ENCODE data around the gene SCAF1.
A peak's percentile ranks its signal among the peaks of the same experiment; 100 is the strongest.

The SCAF1 gene

DNA sequence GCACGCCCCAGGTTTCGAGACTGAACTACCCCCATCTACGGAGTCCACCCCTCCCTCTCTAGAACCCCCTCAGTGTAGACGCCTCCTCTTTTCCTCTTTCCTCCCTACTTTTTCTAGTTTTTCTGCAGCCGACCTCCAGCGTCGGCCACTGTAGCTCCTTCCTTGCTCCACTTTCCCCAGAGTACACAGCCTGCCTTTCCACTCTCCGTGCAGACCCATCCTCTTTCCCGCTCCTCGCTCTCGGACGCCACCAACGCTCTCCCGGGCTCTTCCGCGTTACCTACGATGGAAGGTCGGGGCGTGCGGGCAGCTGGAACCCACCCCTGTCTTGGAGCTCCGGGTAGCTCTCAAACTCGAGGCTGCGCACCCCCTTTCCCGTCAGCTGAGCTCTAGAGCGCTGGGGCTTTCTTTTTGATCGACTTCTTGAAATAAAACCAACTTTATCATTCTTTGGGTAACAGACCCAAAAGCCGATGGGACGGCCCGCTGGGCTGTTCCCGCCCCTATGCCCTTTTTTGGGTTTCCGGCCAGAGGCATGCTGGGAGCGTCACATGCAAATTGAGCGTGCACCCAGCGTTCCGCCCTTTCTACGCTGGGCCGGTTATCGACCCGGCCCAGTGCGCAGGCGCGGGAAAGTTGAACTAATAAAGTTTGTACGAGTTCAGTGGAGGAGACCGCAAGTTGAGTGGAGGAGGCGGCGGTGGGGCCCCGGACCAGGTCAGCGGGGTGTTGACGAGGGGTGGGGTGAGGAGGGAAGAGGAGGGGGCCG lies 23.5 kb downstream of the SCAF1 start, which contains the start of the genes BCL2L12 and IRF3:
Gene BCL2L12 (plus strand): TSS at position 583 of the 769 bp plus-strand sequence. CDS start 760 bp downstream, outside the sequence.
Gene IRF3 (minus strand): TSS at position 507 of the 769 bp plus-strand sequence. CDS start 1,019 bp downstream, outside the sequence.
- peak; percentile 91 for DNase-seq

DNA sequence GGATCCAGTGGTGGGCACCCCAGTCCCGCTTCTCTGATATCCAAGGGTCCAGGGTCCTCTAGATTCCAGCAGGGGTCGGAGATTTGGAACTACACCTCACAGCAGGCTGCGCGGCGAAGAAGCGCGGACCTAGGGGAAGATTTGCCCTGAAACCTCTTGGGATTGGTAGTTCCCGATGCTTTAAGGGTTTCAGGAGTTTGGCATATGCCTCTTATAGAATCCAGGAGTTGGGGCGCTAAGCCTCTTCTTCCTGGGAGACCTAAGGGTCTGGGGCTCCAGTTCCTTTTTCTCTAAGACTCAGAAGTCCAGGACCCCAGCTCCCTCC lies 24.1 kb downstream of the SCAF1 start:
- DNase-seq: no peak

DNA sequence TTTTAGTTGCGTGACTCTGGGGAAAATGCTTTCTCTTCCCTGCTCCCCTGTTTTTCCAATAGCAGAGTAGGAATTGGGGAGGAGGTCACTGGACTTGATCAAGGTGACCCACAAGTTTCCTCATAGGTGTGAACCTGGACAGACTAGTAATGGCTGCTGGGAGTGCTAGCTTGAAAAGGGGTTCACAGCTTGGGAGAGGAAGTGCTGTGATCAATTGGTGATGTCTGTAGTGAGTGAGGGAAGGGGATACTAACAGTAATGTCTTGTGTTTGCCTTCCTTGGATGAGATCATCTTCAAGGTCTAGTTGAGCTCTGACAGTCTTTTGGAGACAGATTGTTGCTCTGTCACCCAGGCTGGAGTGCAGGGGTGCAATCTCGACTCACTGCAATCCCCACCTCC lies 25.5 kb downstream of the SCAF1 start:
- DNase-seq: no peak

DNA sequence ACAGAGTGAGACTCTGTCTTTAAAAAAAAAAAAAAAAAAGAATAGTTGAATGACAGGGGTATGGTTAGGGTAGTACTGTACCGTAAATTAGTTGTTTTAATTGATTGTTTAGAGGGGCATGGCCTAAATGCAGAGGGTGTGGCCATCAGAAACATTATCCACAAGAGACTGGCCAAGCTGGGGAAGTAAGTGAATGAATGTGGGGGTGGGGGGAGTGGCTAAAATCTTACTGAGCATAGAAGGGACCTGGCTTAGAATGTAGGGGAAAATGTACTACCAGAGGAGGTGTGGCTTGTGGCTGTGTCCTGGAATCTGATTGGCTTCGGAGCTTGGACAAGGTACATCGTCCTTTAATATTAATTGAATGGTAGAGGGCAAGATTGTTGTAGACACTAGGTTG lies 27.5 kb downstream of the SCAF1 start:
- no peak for DNase-seq

DNA sequence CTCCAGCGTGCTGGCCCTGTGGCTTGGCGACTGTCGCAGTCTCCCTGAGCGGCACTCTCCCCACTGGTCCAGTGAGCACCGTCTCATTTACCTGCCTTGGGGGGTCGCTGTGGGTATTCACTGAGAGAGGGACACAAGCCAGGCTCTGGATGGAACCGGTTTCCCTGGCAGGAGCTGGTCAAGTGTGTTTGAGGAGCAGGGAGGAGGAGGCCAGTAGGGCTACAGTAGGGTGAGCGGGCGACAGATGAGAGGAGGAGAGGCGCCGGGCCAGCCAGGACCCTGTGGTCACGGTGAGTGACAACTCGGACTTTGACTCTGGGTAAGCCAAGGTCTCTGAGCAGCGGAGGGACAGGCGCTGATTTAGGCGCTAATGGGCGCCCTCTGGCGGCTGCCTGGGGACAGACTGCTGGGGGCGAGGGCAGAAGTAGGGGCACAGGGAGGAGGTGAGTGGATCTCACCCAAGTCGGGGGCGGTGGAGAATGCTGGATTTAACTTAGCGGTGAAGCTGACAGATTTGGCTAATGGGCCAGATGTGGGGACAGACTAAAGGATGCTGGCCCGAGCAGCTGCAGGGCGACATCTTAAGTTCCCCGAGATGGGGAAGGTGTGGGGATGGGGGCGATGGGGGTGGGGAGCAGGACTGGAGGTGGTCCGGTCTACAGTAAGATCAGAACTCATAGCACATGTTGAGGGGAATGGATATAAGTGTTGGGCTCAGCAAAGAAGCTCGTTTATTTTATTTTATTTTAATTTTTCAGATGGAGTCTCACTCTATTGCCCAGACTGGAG lies 30.3 kb downstream of the SCAF1 start:
- no peak for DNase-seq

DNA sequence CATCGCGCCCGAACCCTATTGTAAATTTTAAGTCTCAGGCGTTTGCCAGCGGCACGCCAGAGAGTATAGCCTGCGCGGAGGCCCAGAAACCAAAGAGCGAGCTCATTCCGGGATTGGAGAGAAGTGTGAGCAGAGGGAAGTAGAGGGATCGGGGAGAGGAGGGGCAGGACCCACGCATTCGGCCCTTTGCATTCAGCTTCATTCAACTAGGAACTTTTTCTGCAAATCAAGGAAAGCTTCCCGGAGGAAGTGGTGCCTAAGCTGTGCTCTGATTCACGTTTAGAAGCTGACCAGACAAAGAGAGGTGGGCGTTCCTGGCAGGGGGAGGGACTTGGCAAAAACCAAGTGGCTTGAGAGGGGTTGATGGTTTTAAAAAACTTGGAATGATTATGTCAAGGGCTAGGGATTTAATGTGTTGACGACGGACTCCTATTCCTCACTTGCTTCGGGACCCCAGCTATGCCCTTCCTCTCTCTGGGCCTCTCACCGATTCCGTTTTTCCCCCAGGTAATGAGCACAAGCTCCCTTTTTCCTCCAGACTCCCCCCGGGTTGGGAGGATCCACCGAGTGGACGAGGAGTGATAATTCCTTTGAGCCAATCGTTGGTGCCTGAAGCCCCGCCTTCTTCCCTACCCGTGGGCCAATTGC lies 34.3 kb downstream of the SCAF1 start:
- DNase-seq: peak; percentile 73

DNA sequence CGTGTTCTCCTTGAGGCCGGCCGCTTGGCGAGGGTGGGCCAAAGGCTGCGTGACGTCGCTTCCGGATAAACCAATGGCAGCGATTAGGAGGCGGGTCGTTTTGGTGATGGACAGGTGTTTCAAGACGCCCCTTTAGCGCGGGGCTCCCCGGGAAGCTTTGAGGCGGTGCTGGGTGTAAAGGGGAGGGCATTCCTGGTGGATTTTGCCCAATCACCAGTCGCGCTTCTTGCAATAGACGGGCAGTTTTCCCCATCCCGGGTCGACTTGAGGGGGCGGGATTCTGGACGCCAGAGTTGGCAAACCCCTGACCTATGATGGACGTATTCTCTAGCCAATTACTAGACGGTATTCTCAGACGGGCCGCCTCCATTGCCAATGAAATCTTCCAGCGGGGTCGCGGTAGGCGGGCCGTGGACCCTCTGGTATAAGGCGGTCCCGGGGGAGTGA lies 34.8 kb downstream of the SCAF1 start:
- peak; percentile 98 for DNase-seq

DNA sequence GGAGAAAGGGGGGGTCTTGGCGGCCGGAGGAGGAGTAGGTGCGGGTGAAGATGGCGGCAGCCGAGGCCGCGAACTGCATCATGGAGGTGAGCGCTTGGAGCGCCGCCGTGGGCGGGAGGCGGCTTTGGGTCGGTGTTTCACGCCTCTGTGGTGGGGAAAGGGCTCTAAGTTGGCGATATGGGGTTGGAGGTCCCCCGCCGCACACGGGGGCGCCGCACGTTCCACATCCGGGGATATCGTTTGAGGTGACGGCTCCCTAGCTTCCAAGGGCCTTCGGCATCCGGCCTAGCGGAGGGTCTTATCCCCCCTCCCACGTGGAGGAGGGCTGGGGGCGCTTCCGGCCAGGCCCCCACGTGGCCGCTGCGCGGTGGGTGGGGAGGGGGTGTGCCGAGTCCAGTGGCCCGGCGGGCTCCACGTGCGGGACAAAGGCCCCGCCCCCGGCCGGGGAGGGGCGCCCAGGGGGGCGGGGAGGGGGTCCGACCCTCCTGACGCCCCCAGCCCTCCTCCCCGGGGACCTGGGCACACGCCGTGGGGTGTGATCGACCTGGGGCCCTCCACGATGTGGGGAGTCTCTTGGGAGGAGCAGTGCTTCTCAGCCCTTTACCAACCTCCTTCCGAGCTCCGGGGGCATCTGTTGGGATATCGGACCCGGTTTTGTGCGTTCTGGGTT lies 35.4 kb downstream of the SCAF1 start, which contains the start of gene PRMT1:
Gene PRMT1 (plus strand): TSS at position 41 of the 670 bp plus-strand sequence. CDS start 10 bp downstream, at position 51.
- DNase-seq: peak; percentile 32

DNA sequence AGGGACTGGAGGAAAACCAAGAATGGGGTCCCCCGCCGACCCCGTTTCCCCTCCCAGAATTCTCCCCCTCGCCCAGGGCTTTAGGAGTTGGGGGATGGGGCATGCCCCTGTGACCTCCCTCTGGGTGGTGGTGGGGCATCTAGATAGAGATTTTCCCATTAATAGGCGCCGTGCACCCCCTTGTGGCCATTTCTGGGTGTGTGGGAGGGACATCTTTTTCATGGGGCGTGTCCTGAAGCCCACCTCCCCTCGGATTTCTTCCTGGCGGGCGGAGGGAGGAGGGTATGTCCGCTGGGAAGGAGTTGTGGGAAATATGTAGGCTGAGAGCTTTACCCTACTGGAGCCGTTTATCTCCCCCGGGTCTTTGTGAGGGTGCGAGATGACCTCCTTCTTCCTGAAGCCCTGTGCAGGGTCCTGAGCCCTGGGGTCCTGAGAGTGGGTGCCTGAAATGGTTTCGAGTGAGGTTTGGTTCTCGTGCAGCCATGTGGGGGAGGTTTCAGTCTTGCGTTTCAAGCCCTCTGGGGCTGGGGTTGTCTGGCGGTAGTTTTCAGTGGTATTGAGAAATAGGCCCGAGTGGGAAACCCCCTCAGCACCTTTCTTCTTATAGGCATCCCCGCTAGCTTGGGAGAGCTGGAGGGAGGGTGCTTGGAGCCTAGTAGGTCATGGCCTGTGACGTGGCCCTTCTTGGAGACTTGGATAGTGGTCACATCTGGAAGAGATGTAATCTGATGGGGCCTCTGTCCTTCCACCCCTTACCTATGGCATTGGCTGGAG lies 36.1 kb downstream of the SCAF1 start:
- peak; percentile 74 for DNase-seq

DNA sequence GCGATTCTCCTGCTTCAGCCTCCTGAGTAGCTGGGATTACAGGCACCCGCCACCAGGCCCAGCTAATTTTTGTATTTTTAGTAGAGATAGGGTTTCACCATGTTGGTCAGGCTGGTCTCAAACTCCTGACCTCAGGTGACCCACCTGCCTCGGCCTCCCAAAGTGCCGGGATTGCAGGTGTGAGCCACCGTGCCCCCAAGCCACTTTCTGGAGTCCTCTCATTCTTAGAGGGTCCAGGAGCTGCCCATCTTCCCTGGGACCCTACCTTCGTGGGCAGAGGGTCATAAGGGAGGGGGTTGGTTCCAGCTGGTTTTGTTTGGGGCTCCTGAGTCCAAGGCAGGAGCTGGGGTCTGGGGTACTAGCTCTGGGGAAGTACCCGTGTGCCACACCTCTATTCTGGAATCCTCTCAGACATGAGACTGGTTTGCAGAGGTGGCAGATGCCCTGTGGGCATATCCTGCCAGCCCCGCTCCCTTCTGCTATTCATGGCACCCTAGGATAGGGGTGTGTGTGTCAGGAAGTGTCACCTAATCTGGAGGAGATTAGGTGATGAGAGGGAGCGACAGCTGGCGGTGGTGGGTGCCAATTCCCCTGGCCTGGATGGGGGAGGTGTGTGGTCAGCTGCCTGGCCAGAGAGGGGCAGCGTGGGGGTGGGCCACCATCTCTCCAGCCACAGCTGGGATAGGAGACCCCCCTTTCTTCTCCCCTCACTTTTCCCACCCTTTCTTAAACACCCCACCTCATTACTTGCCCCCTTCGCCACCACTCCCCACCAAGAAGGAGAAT lies 37.2 kb downstream of the SCAF1 start:
- DNase-seq: no peak

DNA sequence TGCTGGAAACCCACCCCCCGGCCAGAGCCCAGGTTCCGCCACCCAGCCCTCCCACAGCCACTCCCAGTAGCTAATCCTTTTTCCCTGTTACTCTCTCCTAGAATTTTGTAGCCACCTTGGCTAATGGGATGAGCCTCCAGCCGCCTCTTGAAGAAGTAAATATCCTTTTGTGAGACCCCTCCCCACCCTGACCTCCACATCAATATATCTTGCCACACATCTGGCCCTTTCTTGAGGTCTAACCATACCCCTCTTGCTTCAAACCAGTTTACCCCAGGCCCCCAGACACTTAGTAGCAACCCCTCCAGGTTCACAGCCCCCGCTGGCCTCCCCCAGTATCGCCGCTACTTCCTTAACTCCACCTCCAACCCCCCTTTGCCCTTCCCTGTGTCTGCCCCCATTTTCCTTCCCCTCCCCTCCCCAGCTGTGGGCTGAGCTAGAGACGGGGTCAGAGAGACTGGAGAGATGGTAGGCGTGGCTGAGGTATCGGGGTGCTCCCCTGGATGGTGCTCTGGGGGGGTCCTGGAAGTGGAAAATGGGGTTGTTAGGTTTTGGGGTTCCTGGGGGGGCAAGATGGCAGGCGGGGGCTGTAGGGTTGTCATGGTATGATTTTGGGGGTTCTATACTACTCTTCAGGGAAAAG lies 37.9 kb downstream of the SCAF1 start:
- no peak for DNase-seq

DNA sequence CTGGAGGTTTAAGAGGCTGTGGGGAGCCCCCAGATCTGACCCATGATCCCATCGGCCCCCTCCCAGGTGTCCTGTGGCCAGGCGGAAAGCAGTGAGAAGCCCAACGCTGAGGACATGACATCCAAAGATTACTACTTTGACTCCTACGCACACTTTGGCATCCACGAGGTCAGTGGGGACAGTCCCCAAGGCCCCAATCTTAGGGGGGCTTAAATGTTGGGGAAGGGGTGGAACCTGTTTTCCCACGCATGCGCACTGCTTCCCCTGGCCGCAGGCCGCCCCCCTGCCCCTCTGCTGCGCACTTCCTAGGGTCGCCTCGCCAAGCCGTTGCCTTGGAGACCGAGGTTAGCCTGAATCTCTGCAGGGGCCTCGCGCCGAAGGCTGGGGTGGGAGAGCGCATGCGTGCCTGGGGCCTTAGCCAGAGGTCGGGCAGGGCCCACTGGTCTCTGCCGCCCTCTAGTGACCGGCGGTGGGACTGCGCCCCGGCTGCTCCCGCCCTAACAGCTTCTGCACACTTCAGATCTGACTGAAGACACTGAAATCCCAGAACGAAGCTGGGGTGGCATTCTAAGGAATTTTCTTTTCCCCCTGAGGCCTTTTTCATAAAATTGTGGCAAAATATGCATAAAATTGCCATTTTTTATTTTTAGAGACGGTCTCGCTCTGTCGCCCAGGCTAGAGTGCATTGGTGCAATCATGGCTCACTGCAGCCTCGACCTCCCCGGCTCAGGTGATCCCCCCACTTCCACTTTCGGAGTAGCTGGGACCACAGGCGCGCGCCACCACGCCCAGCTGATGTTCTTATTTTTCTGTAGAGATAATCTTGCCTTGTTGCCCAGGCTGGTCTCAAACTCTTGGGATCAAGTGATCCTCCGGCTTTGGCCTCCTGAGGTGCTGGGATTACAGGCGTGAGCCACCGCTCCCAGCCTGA lies 38.7 kb downstream of the SCAF1 start:
- peak; percentile 64 for DNase-seq

DNA sequence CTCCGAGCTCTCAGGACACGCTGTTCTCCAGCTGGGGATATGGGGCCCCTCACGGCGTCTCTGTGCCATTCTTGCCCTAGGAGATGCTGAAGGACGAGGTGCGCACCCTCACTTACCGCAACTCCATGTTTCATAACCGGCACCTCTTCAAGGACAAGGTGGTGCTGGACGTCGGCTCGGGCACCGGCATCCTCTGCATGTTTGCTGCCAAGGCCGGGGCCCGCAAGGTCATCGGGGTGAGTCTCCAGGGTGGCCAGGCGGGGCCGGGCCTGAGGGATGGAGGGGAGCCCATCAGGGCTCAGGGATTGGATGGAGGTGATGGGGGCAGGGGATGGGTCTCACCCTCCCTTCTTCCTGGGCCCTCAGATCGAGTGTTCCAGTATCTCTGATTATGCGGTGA lies 39.8 kb downstream of the SCAF1 start:
- no peak for DNase-seq

DNA sequence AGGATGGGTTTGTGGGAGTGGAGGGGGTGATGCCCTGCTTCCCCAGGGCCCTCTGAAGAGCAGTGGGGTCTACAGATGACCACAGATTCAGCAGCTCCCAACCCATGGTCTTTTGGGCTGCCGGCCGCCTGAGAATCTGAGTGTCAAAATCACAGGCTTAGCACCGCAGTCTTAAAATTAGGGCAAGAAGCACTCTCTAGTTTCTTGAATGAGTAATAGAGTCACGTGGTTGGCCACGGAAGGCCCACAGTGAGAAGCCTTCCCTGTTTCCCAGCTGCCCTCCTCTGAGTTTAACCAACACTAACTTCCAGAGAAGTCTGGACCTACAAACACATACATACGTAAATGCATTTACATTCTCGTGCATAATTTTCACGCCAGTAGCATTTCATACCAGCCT lies 40.3 kb downstream of the SCAF1 start:
- no peak for DNase-seq

DNA sequence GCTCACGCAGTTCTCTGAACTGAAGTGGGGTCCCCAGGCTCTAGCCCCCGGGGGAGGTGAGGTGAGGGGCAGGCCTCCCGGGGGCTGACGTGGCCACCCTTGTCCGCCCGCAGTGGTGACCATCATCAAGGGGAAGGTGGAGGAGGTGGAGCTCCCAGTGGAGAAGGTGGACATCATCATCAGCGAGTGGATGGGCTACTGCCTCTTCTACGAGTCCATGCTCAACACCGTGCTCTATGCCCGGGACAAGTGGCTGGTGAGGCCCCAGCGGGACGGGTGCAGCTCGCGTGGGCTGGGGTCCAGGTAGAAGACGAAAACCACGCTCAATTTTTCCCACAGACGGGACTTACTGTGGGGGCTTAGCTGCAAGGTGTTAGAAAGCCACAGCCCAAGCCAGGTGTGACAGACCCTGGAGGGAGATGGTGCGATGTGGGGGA lies 41.8 kb downstream of the SCAF1 start:
- DNase-seq: no peak

DNA sequence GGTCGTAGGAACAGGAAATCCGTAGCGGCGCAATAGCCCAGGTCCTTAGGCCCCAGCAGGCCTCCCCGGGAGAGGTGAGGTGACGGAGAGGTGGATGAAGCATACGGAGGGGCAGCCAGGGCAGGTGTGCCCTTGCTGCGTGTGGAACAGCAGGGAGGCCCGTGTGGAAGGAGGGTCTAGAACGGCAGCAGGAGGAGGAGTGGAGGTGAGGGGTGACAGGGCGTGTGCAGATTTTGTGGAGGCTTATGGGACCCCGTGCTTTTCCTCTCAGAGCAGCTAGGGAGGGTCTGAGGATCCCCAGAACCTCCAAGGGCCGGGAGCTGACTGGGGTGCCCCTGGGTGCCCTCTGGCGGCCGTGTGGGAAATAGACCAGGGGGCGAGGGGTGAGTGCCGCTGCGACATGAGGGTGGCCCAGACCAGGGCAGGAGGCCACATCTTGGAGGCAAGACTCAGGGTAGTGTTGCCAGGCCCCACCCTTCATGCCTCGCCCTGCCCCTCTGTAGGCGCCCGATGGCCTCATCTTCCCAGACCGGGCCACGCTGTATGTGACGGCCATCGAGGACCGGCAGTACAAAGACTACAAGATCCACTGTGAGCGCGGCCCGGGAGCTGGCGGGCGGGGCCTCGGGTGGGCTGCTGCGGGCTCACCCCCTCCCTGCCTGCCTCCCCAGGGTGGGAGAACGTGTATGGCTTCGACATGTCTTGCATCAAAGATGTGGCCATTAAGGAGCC lies 42.4 kb downstream of the SCAF1 start:
- DNase-seq: no peak

DNA sequence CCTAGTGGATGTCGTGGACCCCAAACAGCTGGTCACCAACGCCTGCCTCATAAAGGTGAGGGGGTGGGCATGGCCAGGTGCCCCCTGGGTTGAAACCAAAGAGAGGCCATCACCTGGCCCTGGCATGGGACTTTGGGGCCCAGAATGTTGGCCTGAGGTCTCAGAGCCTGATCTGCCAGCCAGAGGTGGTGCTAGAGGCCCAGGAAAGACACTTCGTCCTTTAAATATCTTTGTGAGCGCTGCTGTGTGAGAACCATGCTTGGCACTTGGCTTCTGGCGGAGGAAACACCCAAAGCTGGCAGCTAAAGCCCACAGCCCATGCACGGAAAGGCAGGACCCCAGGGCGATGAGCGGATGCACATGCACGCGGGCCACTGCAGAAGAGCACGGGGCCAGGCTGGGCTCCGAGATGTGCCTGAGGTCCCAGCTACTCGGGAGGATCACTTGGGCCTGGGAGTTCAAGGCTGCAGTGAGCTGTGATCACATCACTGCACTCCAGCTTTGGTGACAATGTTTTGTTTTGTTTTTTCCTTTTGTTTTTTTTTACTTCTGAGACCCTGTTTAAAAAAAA lies 43.1 kb downstream of the SCAF1 start:
- DNase-seq: no peak

DNA sequence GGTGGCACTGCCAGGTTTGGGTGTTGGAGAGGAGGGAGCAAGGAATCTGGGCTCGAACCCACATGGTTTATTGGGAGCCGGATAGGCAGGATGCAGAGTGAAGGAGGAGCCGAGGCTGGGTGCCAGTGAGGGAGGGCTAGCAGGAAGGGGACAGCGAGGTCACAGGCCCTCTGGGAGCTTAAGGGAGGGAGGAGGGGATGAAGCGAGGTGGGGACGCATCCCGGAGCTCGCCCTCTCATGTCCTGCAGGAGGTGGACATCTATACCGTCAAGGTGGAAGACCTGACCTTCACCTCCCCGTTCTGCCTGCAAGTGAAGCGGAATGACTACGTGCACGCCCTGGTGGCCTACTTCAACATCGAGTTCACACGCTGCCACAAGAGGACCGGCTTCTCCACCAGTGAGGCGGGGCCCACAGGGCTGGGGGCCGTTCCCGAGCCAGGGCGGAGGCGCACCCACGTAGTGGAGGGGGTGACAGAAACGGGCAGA lies 43.9 kb downstream of the SCAF1 start:
- DNase-seq: no peak

Measured in NCI-H226 (cell line).